8988T (cell line): ENCODE results near the gene LRRC38.
"Not testable (repeated sequence)": the region's sequence is repeated elsewhere in the genome, so short reads cannot be mapped to it uniquely, and the experiment has no call there.

ENCODE experiments used
- DNase-seq: peaks from one replicate; pipeline ENCODE4 v3.0.0; 2011

Gene LRRC38

GRCh38 chr1:13456904-13457532 is 56.8 kb downstream of the LRRC38 start:
- no peak for DNase-seq

GRCh38 chr1:13451399-13451965 is 62.3 kb downstream of the LRRC38 start:
- DNase-seq: no peak

DNA sequence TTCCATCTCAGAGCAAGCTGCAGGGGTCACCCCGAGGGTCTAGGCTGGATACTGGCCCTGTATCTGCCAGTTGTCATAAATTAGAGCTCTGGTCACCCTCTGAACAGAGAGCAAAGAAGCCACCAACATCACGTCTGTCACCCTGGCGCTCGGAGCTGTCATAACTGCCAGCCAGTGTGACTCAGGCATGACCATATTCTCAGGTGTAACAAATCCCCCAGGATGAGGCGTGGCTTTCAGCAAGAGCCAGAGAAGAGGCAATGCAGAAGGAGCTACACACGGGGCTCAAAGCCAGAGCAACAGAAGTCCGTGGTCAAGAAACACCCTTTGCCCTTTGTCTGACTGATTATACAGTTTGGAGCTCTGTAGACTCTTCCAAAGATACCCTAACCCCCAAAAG is 63.6 kb downstream of the LRRC38 start:
- DNase-seq: no peak

DNA sequence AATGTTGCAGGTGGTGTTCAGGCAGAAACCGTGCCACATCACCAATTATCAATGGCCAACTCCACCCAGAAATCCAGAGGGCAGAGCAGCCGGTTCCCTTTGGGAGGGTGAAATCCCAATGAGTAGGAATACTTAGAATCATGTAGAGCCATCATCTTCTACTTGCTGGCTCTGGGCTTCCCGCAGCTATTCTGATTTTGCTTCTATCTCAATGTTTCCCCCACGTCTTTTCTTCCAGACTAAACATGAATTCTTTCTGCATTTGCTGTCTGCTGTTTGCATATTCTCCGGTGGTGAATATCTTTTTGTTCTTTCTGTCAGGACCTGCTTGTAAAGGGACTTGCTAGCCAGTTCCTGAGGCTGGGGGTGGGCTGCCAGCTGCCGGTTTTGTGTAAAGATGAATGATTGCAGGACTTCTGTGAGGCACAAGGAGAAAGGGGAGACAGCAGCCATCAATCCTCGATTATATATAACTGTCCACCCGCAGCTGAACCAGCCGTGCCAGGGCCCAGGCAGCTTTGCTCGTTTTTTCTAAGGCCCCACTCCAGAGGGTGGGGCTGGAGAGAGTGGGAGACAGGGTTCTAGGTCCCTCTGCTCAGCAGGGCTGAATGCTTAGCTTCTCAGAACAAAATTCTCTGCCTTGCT is 70.3 kb downstream of the LRRC38 start:
- no peak for DNase-seq

DNA sequence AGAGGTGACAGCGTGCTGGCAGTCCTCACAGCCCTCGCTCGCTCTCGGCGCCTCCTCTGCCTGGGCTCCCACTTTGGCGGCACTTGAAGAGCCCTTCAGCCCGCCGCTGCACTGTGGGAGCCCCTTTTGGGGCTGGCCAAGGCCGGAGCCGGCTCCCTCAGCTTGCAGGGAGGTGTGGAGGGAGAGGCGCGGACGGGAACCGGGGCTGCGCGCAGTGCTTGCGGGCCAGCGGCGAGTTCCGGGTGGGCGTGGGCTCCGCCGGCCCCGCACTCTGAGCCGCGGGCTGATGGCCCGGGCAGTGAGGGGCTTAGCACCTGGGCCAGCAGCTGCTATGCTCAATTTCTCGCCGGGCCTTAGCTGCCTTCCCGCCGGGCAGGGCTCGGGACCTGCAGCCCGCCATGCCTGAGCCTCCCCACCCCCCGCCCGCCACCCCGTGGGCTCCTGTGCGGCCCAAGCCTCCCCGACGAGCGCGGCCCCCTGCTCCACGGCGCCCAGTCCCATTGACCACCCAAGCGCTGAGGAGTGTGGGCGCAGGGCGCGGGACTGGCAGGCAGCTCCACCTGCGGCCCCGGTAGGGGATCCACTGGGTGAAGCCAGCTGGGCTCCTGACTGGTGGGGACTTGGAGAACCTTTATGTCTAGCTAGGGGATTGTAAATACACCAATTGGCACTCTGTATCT is 74.6 kb downstream of the LRRC38 start:
- DNase-seq: not testable (repeated sequence)

DNA sequence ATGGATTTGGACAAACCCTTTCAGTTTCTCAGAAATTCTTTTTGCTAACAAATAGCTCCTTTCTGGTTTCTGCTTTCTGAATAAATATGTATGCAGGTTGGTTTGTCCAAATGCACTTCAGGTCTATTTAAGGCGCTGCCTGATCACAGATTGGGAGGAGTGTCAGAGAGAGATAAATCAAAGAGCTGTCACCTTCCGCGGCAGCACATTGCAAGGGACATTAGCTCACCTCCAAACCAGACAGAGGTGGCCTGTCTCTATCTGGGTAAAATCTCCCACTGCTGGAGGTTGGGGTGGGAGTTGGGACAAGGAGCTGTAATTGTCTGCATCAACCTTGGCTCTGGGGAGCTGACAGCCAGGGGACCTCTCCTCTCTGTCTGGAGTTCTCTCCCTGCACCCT is 78.3 kb downstream of the LRRC38 start:
- no peak for DNase-seq

- not testable (repeated sequence) for DNase-seq
Measured at GRCh38 chr1:13433694-13434358, 80.0 kb downstream of the LRRC38 start.

DNA sequence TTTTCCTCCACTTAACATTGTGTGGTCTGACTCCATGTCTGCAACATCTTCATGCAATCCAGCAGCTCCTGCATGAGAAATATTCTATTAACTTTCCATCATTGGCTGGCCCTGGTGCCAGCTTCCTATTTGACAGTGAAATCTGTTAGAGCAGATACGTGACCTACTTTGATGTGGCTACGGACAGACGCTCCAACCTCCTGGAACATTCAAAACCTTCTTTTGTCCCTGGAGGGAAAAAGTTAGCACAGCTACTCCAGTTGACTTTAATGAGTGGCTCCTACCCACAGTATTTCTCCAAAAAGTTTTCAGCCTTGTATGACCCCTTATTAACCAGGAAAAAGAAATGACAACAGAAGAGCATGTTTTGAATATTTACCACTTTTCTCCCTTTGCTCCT is 81.6 kb downstream of the LRRC38 start:
- DNase-seq: no peak

DNA sequence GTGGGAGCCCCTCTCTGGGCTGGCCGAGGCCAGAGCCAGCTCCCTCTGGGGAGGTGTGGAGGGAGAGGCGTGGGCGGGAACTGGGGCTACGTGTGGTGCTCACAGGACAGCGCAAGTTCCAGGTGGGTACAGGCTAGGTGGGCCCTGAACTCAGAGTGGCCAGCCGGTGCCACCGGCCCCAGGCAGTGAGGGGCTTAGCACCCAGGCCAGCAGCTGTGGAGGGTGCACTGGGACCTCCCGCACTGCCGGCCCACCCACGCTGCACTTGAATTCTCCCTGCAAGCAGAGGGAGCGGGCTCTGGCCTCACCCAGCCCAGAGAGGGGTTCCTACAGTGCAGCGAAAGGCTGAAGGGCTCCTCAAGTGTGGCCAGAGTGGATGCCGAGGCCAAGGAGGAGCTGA is 83.3 kb downstream of the LRRC38 start:
- no peak for DNase-seq
